Measurements from ENCODE around the gene ANKRD7. TPM values are rescaled to one million over a fixed set of nuclear protein-coding genes. Genes with fewer than 3 reads are reported as not detected.

Gene ANKRD7
- polyA plus RNA-seq, 3 donors: 0.10 to 0.67 (median 0.13) TPM

Other genes starting within 250 kb of the ANKRD7 start
- 10 to 100 TPM; 15.9 to 23.3 (median 16.8) TPM for gene LSM8, start 40.5 kb upstream of the ANKRD7 start, polyA plus RNA-seq

Measured in adipose tissue (tissue), 3 donors.